Epidermal melanocyte (primary cell): ENCODE data around the gene HTR4.
"Not testable (repeated sequence)": the region's sequence is repeated elsewhere in the genome, so short reads cannot be mapped to it uniquely, and the experiment has no call there.

Experiments used
- DNase-seq: peaks from one replicate; pipeline ENCODE4 v3.0.0; 2011; ENCODE audit warnings: low spot score; ENCODE audit not compliant: insufficient read length

The HTR4 gene

GRCh38 chr5:148539851-148540250 lies 114.5 kb downstream of the HTR4 start:
- DNase-seq, result no peak

GRCh38 chr5:148535190-148535589 lies 119.1 kb downstream of the HTR4 start:
- DNase-seq, result no peak

GRCh38 chr5:148532969-148533670 lies 121.2 kb downstream of the HTR4 start:
- DNase-seq, result no peak

GRCh38 chr5:148529450-148529849 lies 124.9 kb downstream of the HTR4 start:
- not testable (repeated sequence) for DNase-seq

- no peak for DNase-seq
Observed at GRCh38 chr5:148524721-148525120, 129.6 kb downstream of the HTR4 start.

GRCh38 chr5:148523139-148523538 lies 131.2 kb downstream of the HTR4 start:
- no peak for DNase-seq

GRCh38 chr5:148515460-148515859 lies 138.9 kb downstream of the HTR4 start:
- no peak for DNase-seq

- no peak for DNase-seq
Observed at GRCh38 chr5:148514344-148514743, 140.0 kb downstream of the HTR4 start.

GRCh38 chr5:148512498-148512897 lies 141.8 kb downstream of the HTR4 start:
- no peak for DNase-seq

- DNase-seq, result no peak
Observed at GRCh38 chr5:148511810-148512347, 142.4 kb downstream of the HTR4 start.

GRCh38 chr5:148509893-148510292 lies 144.4 kb downstream of the HTR4 start:
- no peak for DNase-seq

- no peak for DNase-seq
Observed at GRCh38 chr5:148507648-148508047, 146.7 kb downstream of the HTR4 start.

GRCh38 chr5:148499452-148499851 lies 154.9 kb downstream of the HTR4 start:
- no peak for DNase-seq

- no peak for DNase-seq
Observed at GRCh38 chr5:148497757-148498156, 156.6 kb downstream of the HTR4 start.

- no peak for DNase-seq
Observed at GRCh38 chr5:148492351-148492750, 162.0 kb downstream of the HTR4 start.

- DNase-seq, result no peak
Observed at GRCh38 chr5:148491793-148492184, 162.5 kb downstream of the HTR4 start.

- DNase-seq, result no peak
Observed at GRCh38 chr5:148491015-148491792, 163.1 kb downstream of the HTR4 start.

- DNase-seq, result no peak
Observed at GRCh38 chr5:148488757-148489156, 165.6 kb downstream of the HTR4 start.

- DNase-seq, result no peak
Observed at GRCh38 chr5:148486456-148486855, 167.9 kb downstream of the HTR4 start.

GRCh38 chr5:148484651-148485050 lies 169.7 kb downstream of the HTR4 start:
- no peak for DNase-seq

- no peak for DNase-seq
Observed at GRCh38 chr5:148483750-148484149, 170.6 kb downstream of the HTR4 start.

GRCh38 chr5:148482697-148483462 lies 171.4 kb downstream of the HTR4 start:
- no peak for DNase-seq
